GM13977 (cell line): ENCODE measurements around the gene HSP90AA1.
"Not testable (repeated sequence)": the region's sequence is repeated elsewhere in the genome, so short reads cannot be mapped to it uniquely, and the experiment has no call there.

Experiments used
- DNase-seq: peaks from one replicate; pipeline ENCODE4 v3.0.0; 2012; ENCODE audit warnings: low spot score
- in situ Hi-C: fragments of 300-500 bp; cut with MboI; formaldehyde crosslinking; loops from one replicate; pipeline ENCODE4 v1.12.0; 2022; ENCODE audit warnings: low sequenced_read_pairs, low pct_unique_long_range_greater_than_20kb, mixed read lengths, inconsistent platforms; ENCODE audit not compliant: unreplicated experiment
- TF ChIP-seq, protein P1 (sequence below): IDR thresholded peaks from 2 replicates; pipeline ENCODE4 v1.5.1; 2012; ENCODE audit warnings: mild to moderate bottlenecking, control low read depth; ENCODE audit not compliant: insufficient read depth; ENCODE audit errors: extremely low read depth, missing control alignments

The HSP90AA1 gene

DNA sequence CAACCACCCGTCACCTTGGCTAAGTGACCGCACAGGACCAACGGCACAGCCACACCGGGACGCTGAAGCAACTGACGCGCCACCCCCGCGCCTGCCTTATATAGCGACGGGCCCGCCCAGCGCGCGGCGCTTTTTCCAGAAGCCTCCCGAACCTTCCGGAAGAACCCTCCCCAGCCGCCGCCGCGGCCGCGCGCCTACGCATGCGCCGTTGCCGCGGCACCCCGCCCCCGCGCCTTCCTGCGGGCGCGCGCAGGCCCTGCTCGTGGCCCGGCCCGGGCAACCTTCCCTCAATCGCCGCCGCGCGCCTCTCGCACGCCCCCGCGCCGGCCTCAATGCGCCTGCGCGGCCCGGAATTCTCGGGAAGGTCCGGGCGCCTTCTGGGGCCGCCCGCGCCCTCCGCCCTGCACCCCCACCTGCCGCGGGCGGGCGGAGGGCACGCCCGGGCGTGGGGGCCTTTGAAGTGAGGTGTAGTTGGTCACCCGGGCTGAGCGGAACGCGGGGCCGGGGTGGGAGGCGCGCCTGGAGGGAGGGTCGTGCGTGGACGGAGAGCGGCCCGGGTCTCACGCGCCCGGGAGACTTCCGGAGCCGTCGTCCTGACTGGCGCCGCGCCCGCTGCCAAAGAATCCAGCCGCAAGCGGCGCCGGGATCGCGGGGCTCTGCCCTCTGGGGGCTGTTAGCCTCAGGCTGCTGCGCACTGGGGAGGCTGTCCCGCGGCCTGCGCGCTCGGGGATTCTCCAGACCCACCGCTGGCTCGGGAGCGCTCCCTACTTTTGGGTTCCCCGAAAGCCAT, at the start of gene HSP90AA1:
Gene HSP90AA1, minus strand, starts transcription at position 73 of the 790 bp plus-strand sequence. CDS start 666 bp downstream, outside the sequence.
- TF ChIP-seq, protein P1, sequence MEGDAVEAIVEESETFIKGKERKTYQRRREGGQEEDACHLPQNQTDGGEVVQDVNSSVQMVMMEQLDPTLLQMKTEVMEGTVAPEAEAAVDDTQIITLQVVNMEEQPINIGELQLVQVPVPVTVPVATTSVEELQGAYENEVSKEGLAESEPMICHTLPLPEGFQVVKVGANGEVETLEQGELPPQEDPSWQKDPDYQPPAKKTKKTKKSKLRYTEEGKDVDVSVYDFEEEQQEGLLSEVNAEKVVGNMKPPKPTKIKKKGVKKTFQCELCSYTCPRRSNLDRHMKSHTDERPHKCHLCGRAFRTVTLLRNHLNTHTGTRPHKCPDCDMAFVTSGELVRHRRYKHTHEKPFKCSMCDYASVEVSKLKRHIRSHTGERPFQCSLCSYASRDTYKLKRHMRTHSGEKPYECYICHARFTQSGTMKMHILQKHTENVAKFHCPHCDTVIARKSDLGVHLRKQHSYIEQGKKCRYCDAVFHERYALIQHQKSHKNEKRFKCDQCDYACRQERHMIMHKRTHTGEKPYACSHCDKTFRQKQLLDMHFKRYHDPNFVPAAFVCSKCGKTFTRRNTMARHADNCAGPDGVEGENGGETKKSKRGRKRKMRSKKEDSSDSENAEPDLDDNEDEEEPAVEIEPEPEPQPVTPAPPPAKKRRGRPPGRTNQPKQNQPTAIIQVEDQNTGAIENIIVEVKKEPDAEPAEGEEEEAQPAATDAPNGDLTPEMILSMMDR, result no peak
- peak; percentile 98 for DNase-seq
- in situ Hi-C loops, result no loop called here

DNA sequence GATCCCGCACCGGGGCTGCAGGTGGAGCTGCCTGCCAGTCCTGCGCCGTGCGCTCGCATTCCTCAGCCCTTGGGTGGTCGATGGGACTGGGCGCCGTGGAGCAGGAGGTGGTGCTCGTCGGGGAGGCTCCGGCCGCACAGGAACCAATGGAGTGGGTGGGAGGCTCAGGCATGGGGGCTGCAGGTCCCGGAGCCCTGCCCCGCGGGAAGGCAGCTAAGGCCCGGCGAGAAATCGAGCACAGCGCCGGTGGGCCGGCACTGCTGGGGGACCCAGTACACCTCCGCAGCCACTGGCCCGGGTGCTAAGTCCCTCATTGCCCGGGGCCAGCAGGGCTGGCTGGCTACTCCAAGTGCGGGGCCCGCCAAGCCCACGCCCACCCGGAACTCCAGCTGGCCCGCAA, 48.6 kb upstream of the HSP90AA1 start:
- DNase-seq, in situ Hi-C loops: not testable (repeated sequence)

DNA sequence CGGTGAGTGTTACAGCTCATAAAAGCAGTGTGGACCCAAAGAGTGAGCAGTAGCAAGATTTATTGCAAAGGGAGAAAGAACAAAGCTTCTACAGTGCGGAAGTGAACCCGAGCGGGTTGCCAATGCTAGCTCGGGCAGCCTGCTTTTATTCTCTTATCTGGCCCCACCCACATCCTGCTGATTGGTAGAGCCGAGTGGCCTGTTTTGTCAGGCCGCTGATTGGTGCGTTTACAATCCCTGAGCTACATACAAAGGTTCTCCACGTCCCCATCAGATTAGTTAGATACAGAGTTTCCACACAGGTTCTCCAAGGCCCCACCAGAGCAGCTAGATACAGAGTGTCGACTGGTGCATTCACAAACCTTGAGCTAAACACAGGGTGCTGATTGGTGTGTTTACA, 47.9 kb upstream of the HSP90AA1 start:
- in situ Hi-C loops, DNase-seq: not testable (repeated sequence)

GRCh38 chr14:102134021-102134420, 47.2 kb upstream of the HSP90AA1 start:
- in situ Hi-C loops, DNase-seq: not testable (repeated sequence)

DNA sequence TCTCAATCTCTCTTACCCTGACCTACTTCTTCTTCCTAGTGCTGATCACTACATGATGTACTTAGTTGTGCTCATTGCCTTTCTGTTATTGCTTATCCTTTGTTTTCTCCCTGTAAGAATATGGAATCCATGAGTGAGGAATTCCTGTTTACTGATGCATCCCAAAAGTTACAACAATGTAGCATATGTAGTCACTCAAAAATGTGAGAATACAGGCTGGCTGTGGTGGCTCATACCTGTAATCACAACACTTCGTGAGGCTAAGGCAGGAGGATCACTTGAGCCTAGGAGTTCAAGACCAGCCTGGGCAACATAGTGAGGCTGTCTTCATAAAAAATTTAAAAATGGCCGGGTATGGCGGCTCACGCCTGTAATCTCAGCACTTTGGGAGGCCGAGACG, 44.9 kb upstream of the HSP90AA1 start:
- in situ Hi-C loops, result no loop called here
- DNase-seq, result no peak
- TF ChIP-seq, protein P1, result no peak

- TF ChIP-seq, protein P1, result no peak
Observed at GRCh38 chr14:102126807-102127455, 40.1 kb upstream of the HSP90AA1 start.

DNA sequence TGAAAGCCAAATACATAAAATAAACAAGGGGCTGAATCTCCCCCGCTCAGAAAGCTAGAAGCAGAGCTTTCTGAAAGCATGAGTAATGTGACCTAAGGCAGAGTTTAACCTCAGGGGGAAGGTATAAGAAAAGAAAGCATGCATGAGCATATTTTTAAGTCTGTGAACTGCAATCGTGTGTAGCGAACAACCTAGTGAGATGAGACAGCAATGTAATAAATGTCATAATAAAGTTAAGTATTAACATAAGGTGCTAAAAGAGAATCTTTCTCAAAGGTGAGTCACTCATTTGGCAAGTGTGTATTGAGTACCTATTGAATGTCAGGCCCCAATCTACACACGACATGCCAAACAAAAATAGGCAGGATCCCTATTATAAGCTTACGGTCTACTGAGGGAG, 38.7 kb upstream of the HSP90AA1 start:
- DNase-seq, result peak; percentile 24
- TF ChIP-seq, protein P1, result no peak
- in situ Hi-C loops, result no loop called here

More at GRCh38 chr14:102126807-102127455, 40.1 kb upstream of the HSP90AA1 start:
- in situ Hi-C loops, result no loop called here
- DNase-seq, result no peak

- DNase-seq, result no peak
- TF ChIP-seq, protein P1, result no peak
- in situ Hi-C loops, result no loop called here
Observed at GRCh38 chr14:102124419-102124818, 37.6 kb upstream of the HSP90AA1 start.
